H1 (cell line): ENCODE results near the gene ENTPD6. TPM values are rescaled to one million over a fixed set of nuclear protein-coding genes. Genes with fewer than 3 reads are reported as not detected.

Source experiments
- CTCF ChIA-PET: fragments of 300-600 bp; sonication (Branson Sonifier 250); formaldehyde crosslinking; loops from one replicate; lab custom pipeline; 2021; ENCODE audit not compliant: partially characterized antibody; lab: Charles Lee
- POLR2A ChIA-PET: fragments of 300-600 bp; sonication (Branson Sonifier 250); formaldehyde crosslinking; loops from one replicate; lab custom pipeline; 2021; ENCODE audit warnings: inconsistent platforms; ENCODE audit not compliant: partially characterized antibody; lab: Charles Lee
- DNase-seq, 2 experiments: peaks; one replicate each; pipeline versions ENCODE4 v3.0.0 to v3.0.0-alpha.2; 2010 to 2022; ENCODE audit warnings: low spot score in 2 of 2, low read depth in 1 of 2, mixed read lengths in 1 of 2
- FAIRE-seq: peaks from 2 replicates; lab custom pipeline; 2011; peaks lifted over from hg19 to GRCh38; lab: Jason Lieb, UNC
- H2AFZ ChIP-seq: 2 replicates; pipeline ENCODE4 v1.8.1; 2012; ENCODE audit warnings: low read length, inconsistent platforms
- H2AK5ac ChIP-seq: 2 replicates; pipeline ENCODE4 v1.6.1; 2013; ENCODE audit warnings: low read depth, low read length
- H2BK120ac ChIP-seq: replicated peaks from 2 replicates; pipeline ENCODE3; 2013; ENCODE audit warnings: low read depth, low read length, inconsistent platforms
- H2BK12ac ChIP-seq: 2 replicates; pipeline ENCODE4 v1.6.1; 2013; ENCODE audit warnings: low read depth, low read length
- H2BK15ac ChIP-seq: 2 replicates; pipeline ENCODE4 v1.6.1; 2013; ENCODE audit warnings: low read length
- H2BK20ac ChIP-seq: 2 replicates; pipeline ENCODE4 v1.6.1; 2013; ENCODE audit warnings: low read length
- H2BK5ac ChIP-seq: 2 replicates; pipeline ENCODE4 v1.6.1; 2013; ENCODE audit warnings: low read depth, low read length
- H3K14ac ChIP-seq: 2 replicates; pipeline ENCODE4 v1.6.1; 2013; ENCODE audit warnings: inconsistent platforms; ENCODE audit not compliant: insufficient read length
- H3K18ac ChIP-seq: 2 replicates; pipeline ENCODE4 v1.6.1; 2013; ENCODE audit warnings: low read length; ENCODE audit errors: extremely low read depth
- H3K23ac ChIP-seq: 2 replicates; pipeline ENCODE4 v1.6.1; 2013; ENCODE audit warnings: inconsistent platforms; ENCODE audit not compliant: insufficient read length
- H3K23me2 ChIP-seq: 2 replicates; pipeline ENCODE4 v1.6.1; 2013; ENCODE audit warnings: low read depth, low read length
- H3K27ac ChIP-seq: 2 replicates; pipeline ENCODE4 v1.6.1; 2011; ENCODE audit warnings: low read depth, low read length, inconsistent platforms
- H3K27me3 ChIP-seq, 4 experiments: replicated peaks in 1 of 4; 1 replicate in 1 of 4; 2 replicates in 3 of 4; pipeline versions ENCODE4 v1.6.1 to v1.8.1; 2011 to 2013; ENCODE audit warnings: low read length in 3 of 4, mild to moderate bottlenecking in 3 of 4, inconsistent platforms in 2 of 4, mixed read lengths in 2 of 4, moderate library complexity in 1 of 4; ENCODE audit not compliant: control insufficient read depth in 3 of 4, insufficient read depth in 3 of 4; ENCODE audit errors: extremely low read depth in 1 of 4
- H3K36me3 ChIP-seq, 4 experiments: 2 replicates each; pipeline versions ENCODE4 v1.6.1 to v1.8.1; 2011 to 2013; ENCODE audit warnings: mild to moderate bottlenecking in 4 of 4, low read length in 3 of 4, moderate library complexity in 2 of 4, control low read depth in 1 of 4, inconsistent platforms in 1 of 4; ENCODE audit not compliant: insufficient read depth in 4 of 4, control insufficient read depth in 2 of 4
- H3K4ac ChIP-seq: replicated peaks from 2 replicates; pipeline ENCODE3; 2013; ENCODE audit warnings: low read length, low read depth, mixed read lengths, inconsistent platforms; ENCODE audit not compliant: insufficient read length
- H3K4me1 ChIP-seq, 4 experiments: replicated peaks in 1 of 4; 1 replicate in 1 of 4; 2 replicates in 3 of 4; pipeline versions ENCODE4 v1.6.1 to v1.8.1; 2011 to 2013; ENCODE audit warnings: low read length in 3 of 4, inconsistent platforms in 2 of 4, mixed read lengths in 1 of 4; ENCODE audit not compliant: insufficient read depth in 4 of 4, control insufficient read depth in 3 of 4
- H3K4me2 ChIP-seq, 2 experiments: 2 replicates each; pipeline versions ENCODE4 v1.6.1 to v1.8.1; 2011 to 2013; ENCODE audit warnings: low read depth in 2 of 2, low read length in 2 of 2, control low read depth in 1 of 2, inconsistent platforms in 1 of 2, mild to moderate bottlenecking in 1 of 2; ENCODE audit not compliant: insufficient read depth in 1 of 2
- H3K4me3 ChIP-seq, 4 experiments: fragments of 200-600, 300-600 bp in 1 of 4; sonication (generic), shearing (Covaris generic), sonication (Bioruptor Twin) in 1 of 4; 2 replicates each; pipeline versions ENCODE4 v1.5.1 to v1.8.1; 2011 to 2016; ENCODE audit warnings: low read length in 4 of 4, low read depth in 3 of 4, control low read depth in 2 of 4, inconsistent platforms in 2 of 4, mild to moderate bottlenecking in 2 of 4, mixed read lengths in 1 of 4, moderate library complexity in 1 of 4; ENCODE audit not compliant: insufficient read depth in 2 of 4; ENCODE audit errors: extremely low read depth in 1 of 4
- H3K56ac ChIP-seq: replicated peaks from 2 replicates; pipeline ENCODE3; 2013; ENCODE audit warnings: low read depth, mild to moderate bottlenecking, mixed read lengths, low read length, inconsistent platforms; ENCODE audit not compliant: insufficient read length
- H3K79me1 ChIP-seq: 2 replicates; pipeline ENCODE4 v1.6.1; 2013; ENCODE audit warnings: low read depth, low read length, control low read depth
- H3K79me2 ChIP-seq, 2 experiments: 2 replicates each; pipeline versions ENCODE4 v1.6.1 to v1.8.1; 2012 to 2013; ENCODE audit warnings: low read length in 2 of 2, mild to moderate bottlenecking in 2 of 2, inconsistent platforms in 1 of 2; ENCODE audit not compliant: insufficient read depth in 2 of 2, control insufficient read depth in 1 of 2
- H3K9ac ChIP-seq, 4 experiments: replicated peaks in 1 of 4; 1 replicate in 1 of 4; 2 replicates in 3 of 4; pipeline versions ENCODE4 v1.6.1 to v1.8.1; 2011 to 2013; ENCODE audit warnings: low read depth in 3 of 4, low read length in 3 of 4, control low read depth in 2 of 4, mild to moderate bottlenecking in 2 of 4, moderate library complexity in 2 of 4, inconsistent platforms in 1 of 4; ENCODE audit errors: extremely low read depth in 1 of 4
- H3K9me3 ChIP-seq, 2 experiments: 2 replicates each; pipeline versions ENCODE4 v1.6.1 to v1.8.1; 2012 to 2013; ENCODE audit warnings: mild to moderate bottlenecking in 2 of 2, moderate library complexity in 2 of 2, control low read depth in 1 of 2, inconsistent platforms in 1 of 2, low read depth in 1 of 2, low read length in 1 of 2, mixed read lengths in 1 of 2; ENCODE audit not compliant: insufficient read depth in 2 of 2
- H4K20me1 ChIP-seq, 2 experiments: replicated peaks in 1 of 2; 2 replicates each; pipeline versions ENCODE3 to v1.8.1; 2011 to 2013; ENCODE audit warnings: inconsistent platforms in 2 of 2, low read length in 2 of 2, mild to moderate bottlenecking in 1 of 2; ENCODE audit not compliant: insufficient read depth in 2 of 2, control insufficient read depth in 1 of 2
- H4K5ac ChIP-seq: 2 replicates; pipeline ENCODE4 v1.6.1; 2013; ENCODE audit warnings: low read length, low read depth, mixed read lengths, inconsistent platforms; ENCODE audit not compliant: insufficient read length
- H4K8ac ChIP-seq: 2 replicates; pipeline ENCODE4 v1.8.0; 2013; ENCODE audit warnings: mild to moderate bottlenecking, moderate library complexity, low read length, inconsistent platforms; ENCODE audit not compliant: insufficient read depth; ENCODE audit errors: extremely low read depth
- H4K91ac ChIP-seq: replicated peaks from 2 replicates; pipeline ENCODE3; 2013; ENCODE audit warnings: low read length, mixed read lengths, inconsistent platforms; ENCODE audit not compliant: insufficient read length
- CEBPB ChIP-seq: IDR thresholded peaks from 2 replicates; pipeline ENCODE4 v1.6.1; 2012; ENCODE audit warnings: low read depth, low read length
- CHD1 ChIP-seq: IDR thresholded peaks from 2 replicates; pipeline ENCODE4 v1.6.1; 2012; ENCODE audit warnings: low read depth, low read length, improper control_type of control experiment
- E2F6 ChIP-seq: IDR thresholded peaks from 2 replicates; pipeline ENCODE4 v1.6.1; 2012; ENCODE audit warnings: inconsistent platforms
- POLR2AphosphoS5 ChIP-seq: IDR thresholded peaks from 2 replicates; pipeline ENCODE4 v1.6.1; 2011; ENCODE audit warnings: low read depth, low read length
- SP2 ChIP-seq: IDR thresholded peaks from 2 replicates; pipeline ENCODE4 v1.6.1; 2012; ENCODE audit warnings: mild to moderate bottlenecking, low read length, inconsistent platforms
- SRF ChIP-seq: IDR thresholded peaks from 2 replicates; pipeline ENCODE4 v1.6.1; 2011; ENCODE audit warnings: mild to moderate bottlenecking, low read depth, low read length, moderate library complexity
- TAF1 ChIP-seq: IDR thresholded peaks from 2 replicates; pipeline ENCODE4 v1.6.1; 2011; ENCODE audit warnings: mild to moderate bottlenecking, low read depth, low read length
- YY1 ChIP-seq: IDR thresholded peaks from 2 replicates; pipeline ENCODE4 v1.6.1; 2011; ENCODE audit warnings: low read depth, mild to moderate bottlenecking, low read length
- WGBS, 2 experiments: shearing (Covaris generic) in 1 of 2; methylation state at CpG; one replicate each; pipeline versions ENCODE4 v1.1.6 to v1.1.7; 2013 to 2015; ENCODE audit warnings: low lambda C conversion rate in 2 of 2, mixed read lengths in 2 of 2, inconsistent platforms in 1 of 2, low coverage in 1 of 2, missing lambda C conversion rate in 1 of 2; ENCODE audit not compliant: insufficient replicate concordance in 2 of 2, insufficient coverage in 1 of 2, insufficient read length in 1 of 2; ENCODE audit errors: extremely low coverage in 1 of 2, missing lambda C conversion rate in 1 of 2; 5-methylcytosine and 5-hydroxymethylcytosine counted together
- polyA plus RNA-seq, 7 experiments: library from polyadenylated mRNA; depleted of rRNA in 3 of 7; stranded (reverse) in 5 of 7; unstranded in 2 of 7; fragments of >200 nt in 5 of 7; fragments of 200-250 nt in 2 of 7; gene quantifications; 1 replicate in 5 of 7; 2 replicates in 1 of 7; 4 replicates in 1 of 7; pipeline versions ENCODE4 v1.2.1 to v1.2.3, GENCODE V29; 2011 to 2013; ENCODE audit warnings: missing spikeins in 2 of 7, mixed read lengths in 2 of 7
- total RNA-seq: library from RNA; stranded (reverse); fragmentation: NEBNext Ultra II Directional; extraction: Animal tissue kit (Norgen Biotek cat#: 25700); gene quantifications from 2 replicates; pipeline ENCODE4 v1.2.1, GENCODE V29; 2021
- TF ChIP-seq, protein P1 (sequence below): IDR thresholded peaks from 2 replicates; pipeline ENCODE4 v1.6.1; 2012; ENCODE audit warnings: inconsistent platforms

Gene ENTPD6
- total and polyA plus RNA-seq, 2 of the 8 experiments (the other 6 are each of a cell fraction or from before 2014, with no cell fraction given) = 47.8 to 57.3 TPM

GRCh38 chr20:25212242-25212641, 16.7 kb downstream of the ENTPD6 start:
- H3K4me1 ChIP-seq = no peaks in the 10 kb centered on the region
- FAIRE-seq (no peak), DNase-seq (no peak)
- no peak overlapping the region for H3K4me2 ChIP-seq
- H2BK120ac ChIP-seq = no peak overlapping the region
- H2BK20ac ChIP-seq = no peak overlapping the region
- no peaks in the 10 kb centered on the region for H3K79me2 ChIP-seq
- WGBS, 2 experiments = 77% methylated on average over 5 of the region's 5 CpGs; no CpG with 5 or more reads in 1 of the 2 experiments
- H3K27me3 ChIP-seq = no peaks in the 10 kb centered on the region
- no peaks in the 10 kb centered on the region for H3K9me3 ChIP-seq
- H3K4ac ChIP-seq = no peak overlapping the region
- H2AFZ ChIP-seq = no peak overlapping the region
- no peaks in the 10 kb centered on the region for H3K23me2 ChIP-seq
- ChIA-PET CTCF (interaction anchor here (0.7 to 1.6 kb wide), 3 partner anchors 9 to 147 kb away, joined by 3 to 6 read pairs (median 3); no protein-coding TSS in a partner anchor), POLR2A (no interaction called here)
- H4K91ac ChIP-seq = no peak overlapping the region
- no peak overlapping the region for H3K4me3 ChIP-seq
- no peak overlapping the region for H2BK12ac ChIP-seq
- no peak overlapping the region for H3K18ac ChIP-seq
- H3K9ac ChIP-seq = no peak overlapping the region
- no peak overlapping the region for H3K14ac ChIP-seq
- no peaks in the 10 kb centered on the region for H3K79me1 ChIP-seq
- H3K23ac ChIP-seq = no peak overlapping the region
- no peak overlapping the region for H3K27ac ChIP-seq
- H3K36me3 ChIP-seq = peaks cover 0 to 5% (median 2%) of the 10 kb centered on the region in 4 experiments; a peak in 3 of 8 replicates
- TF ChIP-seq POLR2AphosphoS5 (no peak), CHD1 (no peak), YY1 (no peak), TAF1 (no peak), SRF (no peak), CEBPB (no peak), SP2 (no peak), E2F6 (no peak)
- TF ChIP-seq, protein P1, sequence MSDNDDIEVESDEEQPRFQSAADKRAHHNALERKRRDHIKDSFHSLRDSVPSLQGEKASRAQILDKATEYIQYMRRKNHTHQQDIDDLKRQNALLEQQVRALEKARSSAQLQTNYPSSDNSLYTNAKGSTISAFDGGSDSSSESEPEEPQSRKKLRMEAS = no peak
- no peak overlapping the region for H3K56ac ChIP-seq
- no peak overlapping the region for H4K5ac ChIP-seq
- no peak overlapping the region for H2AK5ac ChIP-seq
- no peak overlapping the region for H4K8ac ChIP-seq
- peaks cover 0 to 2% of the 10 kb centered on the region in 2 experiments for H4K20me1 ChIP-seq
- H2BK15ac ChIP-seq = no peak overlapping the region
- no peak overlapping the region for H2BK5ac ChIP-seq
